Small intestine (tissue), 7 donors: ENCODE results near the gene IQGAP2. TPM values are rescaled to one million over a fixed set of nuclear protein-coding genes. Genes with fewer than 3 reads are reported as not detected.

Source experiments
- DNase-seq, 2 donors: peaks; one replicate each; pipeline versions ENCODE4 v3.0.0 to v3.0.0-alpha.2; 2013
- FAIRE-seq: peaks from 2 replicates; lab custom pipeline; 2012; peaks lifted over from hg19 to GRCh38; lab: Jason Lieb, UNC
- H3K27ac ChIP-seq, 3 donors: one replicate each; pipeline ENCODE4 v1.5.1; 2013; ENCODE audit warnings: low read length in 2 of 3, mild to moderate bottlenecking in 2 of 3, control low read depth in 1 of 3, inconsistent platforms in 1 of 3, low read depth in 1 of 3, moderate library complexity in 1 of 3
- H3K27me3 ChIP-seq, 3 donors: one replicate each; pipeline ENCODE4 v1.6.1; 2013; ENCODE audit warnings: low read length in 3 of 3, inconsistent platforms in 1 of 3; ENCODE audit not compliant: control insufficient read depth in 3 of 3, insufficient read depth in 3 of 3
- H3K36me3 ChIP-seq, 3 donors: one replicate each; pipeline ENCODE4 v1.6.1; 2013; ENCODE audit warnings: low read length in 3 of 3, inconsistent platforms in 1 of 3, low read depth in 1 of 3, mild to moderate bottlenecking in 1 of 3, moderate library complexity in 1 of 3; ENCODE audit not compliant: control insufficient read depth in 3 of 3, insufficient read depth in 2 of 3
- H3K4me1 ChIP-seq, 3 donors: one replicate each; pipeline ENCODE4 v1.6.1; 2013; ENCODE audit warnings: low read length in 2 of 3, inconsistent platforms in 1 of 3, low read depth in 1 of 3, mild to moderate bottlenecking in 1 of 3, moderate library complexity in 1 of 3; ENCODE audit not compliant: control insufficient read depth in 3 of 3, insufficient read depth in 2 of 3
- H3K4me3 ChIP-seq, 3 donors: one replicate each; pipeline ENCODE4 v1.5.1; 2013; ENCODE audit warnings: low read length in 3 of 3, control low read depth in 1 of 3, inconsistent platforms in 1 of 3, low read depth in 1 of 3, mild to moderate bottlenecking in 1 of 3, moderate library complexity in 1 of 3
- H3K9me3 ChIP-seq, 2 donors: one replicate each; pipeline ENCODE4 v1.6.1; 2013; ENCODE audit warnings: low read depth in 1 of 2, low read length in 1 of 2; ENCODE audit not compliant: control insufficient read depth in 2 of 2, insufficient read depth in 1 of 2
- WGBS, 3 donors: extraction: QIAGEN DNeasy Blood & Tissue Kit; methylation state at CpG; one replicate each; pipeline ENCODE4 v1.1.7; 2013; 5-methylcytosine and 5-hydroxymethylcytosine counted together
- polyA plus RNA-seq, 4 donors: library from polyadenylated mRNA; stranded (reverse) in 3 of 4; unstranded in 1 of 4; fragments of 200-250 nt in 3 of 4; fragments of 120-200 nt in 1 of 4; gene quantifications; one replicate each; pipeline versions ENCODE4 v1.2.1 to v1.2.3, GENCODE V29; 2013
- donor health status: healthy with polysubstance abuse.
- donor health status: control.
- donor health status: control.
- donor health status: Bipolar disorder and iron deficiency.
- donor health status: healthy.

The IQGAP2 gene
- polyA plus RNA-seq, 4 donors, result 13.6 to 138 (median 85.6) TPM

DNA sequence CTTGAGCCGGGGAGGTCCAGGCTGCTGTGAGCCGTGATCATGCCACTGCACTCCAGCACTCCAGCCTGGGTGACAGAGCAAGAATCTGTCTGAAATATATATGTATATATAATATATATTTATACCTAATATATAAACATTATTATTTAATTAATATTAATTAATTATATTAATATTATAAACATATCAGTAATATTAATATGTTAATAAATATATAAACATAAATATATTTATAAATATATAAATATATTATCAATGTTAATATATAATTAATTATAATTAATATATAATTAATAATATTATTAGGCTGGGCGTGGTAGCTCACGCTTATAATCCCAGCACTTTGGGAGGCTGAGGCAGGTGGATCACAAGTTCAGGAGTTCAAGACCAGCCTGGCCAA lies 354.0 kb downstream of the IQGAP2 start:
- H3K4me3 ChIP-seq, result no peak overlapping the region
- H3K9me3 ChIP-seq, result no peaks in the 10 kb centered on the region
- WGBS, 3 donors, result 96 to 98% (median 96%) methylated on average over 4 of the region's 4 CpGs
- FAIRE-seq, result no peak
- no peaks in the 10 kb centered on the region for H3K27me3 ChIP-seq
- no peak overlapping the region for H3K27ac ChIP-seq
- H3K4me1 ChIP-seq, result peaks cover 0 to 2% (median 0%) of the 10 kb centered on the region in 3 donors
- no peaks in the 10 kb centered on the region for H3K36me3 ChIP-seq
- no peak for DNase-seq

Other genes with a start within 250 kb of the IQGAP2 start
- 1 to 10 TPM in 1 of 4 donors, under 1 TPM in 1, not detected in 2; 0.73 to 4.5 TPM for gene F2RL2, start 220.1 kb downstream of the IQGAP2 start, polyA plus RNA-seq